HG03457 (cell line): ENCODE measurements around the gene EIPR1.
"Not testable (repeated sequence)": the region's sequence is repeated elsewhere in the genome, so short reads cannot be mapped to it uniquely, and the experiment has no call there.

Source experiments
- ATAC-seq: cut with Tn5 transposase; IDR thresholded peaks from one replicate; pipeline ENCODE4 v1.9.1; 2021; ENCODE audit warnings: moderate number of reproducible peaks; ENCODE audit not compliant: unreplicated experiment

Gene EIPR1

DNA sequence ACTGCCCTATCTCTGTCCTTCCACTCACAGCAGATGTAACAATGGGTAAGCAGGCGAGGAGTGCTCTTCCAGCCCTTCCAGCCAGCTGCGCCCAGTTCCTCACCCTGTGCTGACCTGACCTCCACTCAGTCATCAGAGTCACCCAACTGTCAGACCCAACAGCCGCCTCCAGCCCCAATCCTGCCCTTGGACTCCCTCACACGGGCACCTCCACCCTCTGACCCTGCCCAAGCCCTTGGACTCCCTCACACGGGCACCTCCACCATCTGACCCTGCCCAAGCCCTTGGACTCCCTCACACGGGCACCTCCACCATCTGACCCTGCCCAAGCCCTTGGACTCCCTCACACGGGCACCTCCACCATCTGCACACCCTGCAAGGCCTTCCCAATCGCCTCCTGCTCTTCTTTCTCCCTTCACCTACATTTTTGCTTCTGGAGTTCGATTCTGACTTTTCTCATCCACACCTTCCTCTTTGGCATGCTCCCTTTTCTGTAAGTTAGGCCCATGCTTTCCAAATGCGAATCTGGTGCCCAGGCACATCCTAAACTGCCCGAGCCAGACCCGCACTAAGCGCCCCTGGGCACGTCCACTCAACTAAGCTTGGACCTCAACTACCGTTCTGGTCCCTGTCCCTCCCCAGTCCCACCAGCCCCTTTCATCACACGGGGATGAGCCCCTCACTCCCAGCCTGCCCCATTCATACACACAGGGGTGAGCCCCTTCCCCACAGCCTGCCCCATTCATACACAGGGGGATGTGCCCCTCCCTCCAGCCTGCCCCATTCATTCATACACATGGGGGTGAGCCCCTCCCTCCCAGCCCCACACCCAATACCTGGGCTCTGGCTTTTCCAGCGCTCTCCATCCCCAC is 15.9 kb downstream of the EIPR1 start:
- no peak for ATAC-seq

- ATAC-seq, result no peak
These were observed 19.7 kb downstream of the EIPR1 start for GRCh38 chr2:3357926-3358325.

DNA sequence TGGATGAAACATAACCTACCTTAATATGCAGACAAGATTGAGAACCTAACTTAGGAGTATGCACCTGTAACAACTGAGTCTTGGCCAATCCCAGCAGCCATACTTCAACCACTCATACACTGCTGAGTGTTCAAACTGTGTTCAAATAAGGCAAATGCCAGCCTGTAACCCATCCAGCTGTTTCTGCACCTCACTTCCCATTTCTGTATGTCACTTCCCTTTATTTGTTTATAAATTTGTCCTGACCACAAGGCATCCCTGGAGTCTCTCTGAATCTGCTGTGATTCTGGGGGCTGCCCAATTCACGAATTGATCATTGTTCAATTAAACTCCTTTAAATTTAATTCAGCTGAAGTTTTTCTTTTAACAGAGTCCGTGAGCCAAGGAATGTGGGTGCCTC is 20.2 kb downstream of the EIPR1 start:
- not testable (repeated sequence) for ATAC-seq

- ATAC-seq, result no peak
These were observed 20.8 kb downstream of the EIPR1 start for GRCh38 chr2:3356799-3357198.

DNA sequence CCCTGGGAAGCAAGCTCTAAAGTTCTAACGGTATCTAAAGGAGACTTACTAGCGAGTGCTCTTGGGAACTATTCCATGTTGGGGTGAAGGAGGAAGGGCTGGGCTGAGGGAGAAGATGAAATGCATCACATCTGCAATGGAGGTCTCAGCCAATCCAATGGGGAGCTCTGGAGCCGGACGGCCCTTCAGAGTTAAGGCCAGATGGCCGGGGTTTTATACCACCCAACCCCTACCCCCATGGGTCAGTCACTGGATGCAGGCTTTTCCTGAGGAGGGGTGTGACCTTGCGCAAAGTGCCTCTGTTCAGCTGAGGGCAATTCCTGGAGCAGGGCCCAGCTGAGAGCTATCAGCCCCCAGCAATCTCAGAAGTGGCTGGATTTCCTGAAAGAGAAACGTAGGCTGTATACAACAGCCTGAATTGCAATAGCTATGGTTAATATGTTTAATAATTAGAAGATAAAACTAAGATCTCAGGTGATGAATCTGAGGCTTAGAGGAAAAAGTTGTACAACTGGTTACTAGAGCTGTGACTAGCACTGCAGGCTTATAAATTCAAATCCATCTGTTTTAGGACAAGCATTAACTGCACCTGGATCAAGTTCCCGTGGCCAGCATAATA is 21.6 kb downstream of the EIPR1 start:
- no peak for ATAC-seq

DNA sequence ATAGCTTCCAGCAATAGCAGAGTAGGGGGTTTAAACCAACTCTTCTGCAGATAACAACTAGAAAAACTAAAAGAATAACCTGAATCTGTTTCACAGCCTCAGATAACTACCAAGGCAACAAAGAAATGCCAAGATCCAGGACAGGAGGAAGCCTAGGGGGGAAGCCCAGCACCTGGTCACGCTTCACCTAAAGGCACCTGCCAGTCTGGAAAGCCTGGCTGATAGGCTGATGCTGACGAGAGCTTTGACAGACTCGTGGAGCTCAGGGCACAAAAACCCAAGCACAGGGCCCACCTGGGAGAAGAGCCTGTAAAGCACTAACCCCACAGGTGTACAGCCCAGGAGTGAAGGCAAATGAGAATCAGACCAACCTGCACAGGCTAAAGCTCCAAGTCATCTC is 22.6 kb downstream of the EIPR1 start:
- no peak for ATAC-seq

DNA sequence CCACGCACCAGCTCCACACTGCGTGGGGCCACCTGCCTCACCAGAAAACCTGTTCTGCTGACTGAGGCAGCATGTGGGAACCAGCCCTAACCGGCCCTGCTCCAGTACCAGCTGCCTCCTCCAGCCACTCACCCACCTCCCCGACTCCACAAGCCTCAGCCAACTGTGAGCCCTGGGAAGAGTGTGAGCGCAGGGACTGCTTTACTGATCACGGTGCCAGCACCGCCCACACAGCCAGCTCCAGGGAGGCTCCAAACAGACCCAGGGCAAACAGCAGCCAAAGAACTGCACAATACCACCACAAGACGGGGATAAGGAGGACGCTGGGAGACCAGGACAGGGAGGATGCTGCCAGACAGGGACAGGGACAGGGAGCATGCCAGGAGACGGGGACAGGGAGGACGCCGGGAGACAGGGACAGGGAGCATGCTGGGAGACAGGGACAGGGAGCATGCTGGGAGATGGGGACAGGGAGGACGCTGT is 28.4 kb downstream of the EIPR1 start:
- no peak for ATAC-seq

DNA sequence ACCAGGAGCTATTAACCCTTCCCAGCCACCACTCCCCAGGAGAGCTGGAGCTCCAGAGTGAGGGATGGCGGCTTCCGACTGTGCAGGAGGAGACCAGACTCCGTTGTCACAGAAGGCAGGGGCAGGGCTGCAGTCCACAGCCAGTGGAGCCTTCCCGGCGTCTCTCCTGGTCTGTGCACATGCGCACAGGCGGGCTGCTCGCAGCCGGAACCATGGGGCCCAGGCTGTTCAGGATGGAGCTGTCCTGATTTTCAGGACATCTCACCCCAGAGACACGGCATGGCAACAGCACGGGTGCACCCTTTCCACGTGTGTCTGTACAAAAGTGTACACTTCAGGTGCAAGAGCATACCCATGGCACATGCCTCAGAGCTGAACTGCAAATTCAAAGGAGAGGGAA is 28.9 kb downstream of the EIPR1 start:
- ATAC-seq, result no peak

- ATAC-seq, result no peak
These were observed 32.0 kb downstream of the EIPR1 start for GRCh38 chr2:3345621-3346020.

- ATAC-seq, result no peak
These were observed 32.7 kb downstream of the EIPR1 start for GRCh38 chr2:3344897-3345296.

- no peak for ATAC-seq
These were observed 34.6 kb downstream of the EIPR1 start for GRCh38 chr2:3343012-3343411.

GRCh38 chr2:3342324-3342723 is 35.3 kb downstream of the EIPR1 start:
- no peak for ATAC-seq

- no peak for ATAC-seq
These were observed 36.3 kb downstream of the EIPR1 start for GRCh38 chr2:3341336-3341735.

DNA sequence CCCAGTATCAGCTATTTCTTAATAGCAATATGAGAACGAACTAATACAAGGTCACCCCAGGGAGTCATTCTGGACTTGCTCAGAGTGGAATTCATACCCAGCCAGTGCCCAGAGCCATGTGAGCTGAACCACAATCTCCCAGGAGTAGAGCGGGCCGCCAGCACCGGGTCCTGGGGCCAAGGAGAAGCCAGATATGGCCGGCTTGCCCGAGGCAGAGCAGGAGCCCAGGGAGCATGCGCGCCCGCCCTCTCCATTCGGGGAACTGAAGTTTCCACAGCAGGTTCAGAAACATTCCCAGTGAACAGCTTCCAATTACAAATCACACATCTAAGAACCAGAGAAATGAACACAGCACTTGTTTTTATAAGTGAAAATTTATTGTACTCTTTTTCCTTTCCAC is 37.5 kb downstream of the EIPR1 start:
- ATAC-seq, result no peak

DNA sequence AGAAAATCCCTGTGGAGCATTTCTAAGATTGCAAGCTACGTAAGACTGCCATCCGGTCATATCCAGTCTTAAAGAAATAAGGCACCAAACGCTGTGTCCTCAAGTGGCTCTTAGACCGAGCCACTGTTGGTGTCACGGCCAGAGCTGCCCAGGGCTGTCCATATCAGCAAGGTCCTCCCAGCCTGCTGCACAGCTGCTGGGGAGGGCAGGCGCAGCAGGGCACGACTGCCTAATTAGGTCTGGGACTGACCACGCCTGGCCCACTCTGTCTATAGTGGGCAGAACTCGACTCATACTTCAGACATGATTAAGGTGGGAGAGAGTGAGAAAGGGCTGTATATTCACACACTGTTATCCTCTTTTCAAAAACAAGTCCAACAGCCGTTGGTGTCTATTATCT is 39.3 kb downstream of the EIPR1 start:
- no peak for ATAC-seq

DNA sequence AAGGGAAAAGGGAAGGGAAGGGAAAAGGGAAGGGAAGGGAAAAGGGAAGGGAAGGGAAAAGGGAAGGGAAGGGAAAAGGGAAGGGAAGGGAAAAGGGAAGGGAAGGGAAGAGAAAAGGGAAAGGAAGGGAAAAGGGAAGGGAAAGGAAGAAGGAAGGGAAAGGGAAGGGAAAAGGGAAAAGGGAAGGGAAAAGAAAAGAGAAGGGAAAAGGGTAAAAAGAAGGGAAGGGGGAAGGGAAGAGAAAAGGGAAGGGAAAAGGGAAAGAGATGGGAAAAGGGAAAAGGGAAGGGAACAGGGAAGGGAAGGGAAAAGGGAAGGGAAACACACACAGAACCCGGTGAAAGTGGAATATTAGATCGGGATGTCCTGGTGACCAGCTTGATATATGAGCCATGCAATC is 40.8 kb downstream of the EIPR1 start:
- ATAC-seq, result no peak

DNA sequence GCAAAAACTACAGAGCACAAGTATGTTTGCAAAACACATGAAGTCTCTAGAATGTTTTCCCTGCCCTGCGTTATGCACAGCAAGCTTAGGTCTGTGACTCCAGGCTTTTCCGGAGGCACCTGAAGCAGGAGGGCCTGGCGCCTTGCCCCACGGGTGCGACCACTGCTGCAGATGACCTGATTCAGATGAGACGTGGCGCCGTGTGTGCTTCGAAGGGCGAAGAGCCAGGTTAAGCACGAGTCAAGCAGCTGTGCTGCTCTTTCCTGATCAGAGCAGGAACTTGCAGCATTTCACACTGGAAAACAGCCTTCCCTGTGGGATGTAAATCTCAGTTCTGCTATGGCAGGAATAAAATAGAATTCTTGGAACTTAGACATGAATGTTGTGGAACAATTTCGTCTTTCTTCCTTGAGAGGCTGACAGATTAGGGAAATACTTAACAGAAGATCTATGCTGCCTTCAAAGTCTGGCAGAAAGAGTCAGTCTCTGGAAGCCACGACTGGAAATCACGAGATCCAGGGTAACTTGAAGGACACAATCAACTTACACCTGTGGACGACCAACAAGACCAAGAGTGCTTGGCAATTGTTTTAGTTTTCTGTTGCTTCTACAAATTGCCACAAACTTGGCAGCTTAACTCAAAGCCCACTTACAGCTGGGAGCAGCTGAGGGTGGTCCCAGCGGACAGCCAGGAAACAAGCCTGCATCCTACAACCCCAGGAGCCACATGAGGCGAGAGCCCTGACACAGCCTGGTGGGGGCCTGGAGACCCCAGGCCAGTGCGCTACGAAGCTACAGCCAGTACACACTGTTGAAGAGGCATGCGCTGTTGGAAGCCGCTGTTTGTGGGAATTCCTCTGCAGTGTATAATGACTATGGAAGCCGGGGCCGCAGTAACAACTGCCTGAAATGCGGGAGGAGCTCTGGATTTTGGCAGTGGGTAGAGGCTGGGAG is 42.9 kb downstream of the EIPR1 start:
- no peak for ATAC-seq

DNA sequence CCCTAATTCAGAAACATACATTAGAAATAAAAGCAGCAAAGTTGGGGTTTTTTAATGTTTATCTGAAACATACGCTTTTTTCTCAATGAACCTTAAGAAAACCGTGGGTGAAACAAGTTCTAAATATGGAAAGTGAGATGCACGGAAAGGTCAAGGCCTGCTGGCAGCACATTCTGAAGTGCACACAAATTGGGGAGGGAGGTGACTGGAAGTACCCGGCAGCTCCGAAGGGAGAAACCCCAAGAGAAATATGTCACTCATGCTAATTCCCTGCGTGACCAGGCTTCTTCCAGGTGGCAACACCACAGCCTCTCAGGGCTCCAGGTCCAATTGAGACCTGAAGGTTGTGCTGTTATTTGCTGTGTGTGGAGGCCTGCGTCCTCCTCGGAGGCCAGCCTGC is 45.5 kb downstream of the EIPR1 start:
- ATAC-seq, result no peak

DNA sequence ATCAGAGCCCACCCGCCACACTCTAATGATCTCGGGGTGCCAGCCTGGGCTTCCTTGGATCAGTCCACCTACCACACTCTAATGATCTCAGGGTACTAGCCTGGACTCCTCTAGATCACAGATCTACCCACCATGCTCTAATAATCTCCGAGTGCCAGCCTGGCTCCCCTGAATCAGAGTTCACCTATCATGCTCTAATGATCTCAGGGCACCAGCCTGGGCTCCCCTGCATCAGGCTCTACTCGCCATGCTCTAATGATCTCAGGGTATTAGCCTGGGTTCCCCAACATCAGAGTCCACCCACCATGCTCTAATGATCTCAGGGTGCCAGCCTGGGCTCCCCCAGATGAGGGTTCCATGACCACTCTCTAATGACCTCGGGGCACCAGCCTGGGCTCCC is 48.1 kb downstream of the EIPR1 start:
- no peak for ATAC-seq

- ATAC-seq, result no peak
These were observed 50.7 kb downstream of the EIPR1 start for GRCh38 chr2:3326871-3327270.

GRCh38 chr2:3326182-3326537 is 51.5 kb downstream of the EIPR1 start:
- ATAC-seq, result no peak
